MM.1S (cell line): ENCODE results near the gene HMGB1.

Source experiments
- DNase-seq: peaks from one replicate; pipeline ENCODE4 v3.0.0-alpha.2; 2015
- H2AFZ ChIP-seq: fragments of 300-600 bp; sonication (generic); 2 replicates; pipeline ENCODE4 v1.6.0; 2016; ENCODE audit warnings: antibody characterized with exemption, low read length
- H3F3A ChIP-seq: fragments of 300-600 bp; sonication (generic); 2 replicates; pipeline ENCODE4 v1.6.1; 2016; ENCODE audit warnings: mild to moderate bottlenecking, antibody characterized with exemption, low read length, moderate library complexity, mixed read lengths; ENCODE audit not compliant: insufficient read depth
- H3K27ac ChIP-seq: fragments of 300-600 bp; sonication (generic); 2 replicates; pipeline ENCODE4 v1.5.1; 2016; ENCODE audit warnings: mild to moderate bottlenecking, low read length
- H3K27me3 ChIP-seq: fragments of 300-600 bp; sonication (generic); replicated peaks from 2 replicates; pipeline ENCODE4 v1.6.0; 2016; ENCODE audit warnings: low read length; ENCODE audit not compliant: insufficient read depth
- H3K36me3 ChIP-seq: fragments of 300-600 bp; sonication (generic); replicated peaks from 2 replicates; pipeline ENCODE4 v1.6.1; 2016; ENCODE audit warnings: mild to moderate bottlenecking, low read length, mixed read lengths; ENCODE audit not compliant: insufficient read depth
- H3K4me1 ChIP-seq: fragments of 300-600 bp; sonication (generic); 2 replicates; pipeline ENCODE4 v1.6.1; 2016; ENCODE audit warnings: low read length, mixed read lengths
- H3K4me2 ChIP-seq: fragments of 300-600 bp; sonication (generic); 2 replicates; pipeline ENCODE4 v1.6.0; 2016; ENCODE audit warnings: low read depth, low read length
- H3K4me3 ChIP-seq: fragments of 300-600 bp; sonication (generic); 2 replicates; pipeline ENCODE4 v1.5.1; 2016; ENCODE audit warnings: low read length, mixed read lengths
- H3K79me2 ChIP-seq: fragments of 300-600 bp; sonication (generic); 2 replicates; pipeline ENCODE4 v1.6.1; 2016; ENCODE audit warnings: mixed run types, low read length, mixed read lengths
- H3K9ac ChIP-seq: fragments of 300-600 bp; sonication (generic); 2 replicates; pipeline ENCODE4 v1.6.1; 2016; ENCODE audit warnings: low read length, mixed read lengths
- H3K9me2 ChIP-seq: fragments of 300-600 bp; sonication (generic); replicated peaks from 2 replicates; pipeline ENCODE4 v1.6.1; 2016; ENCODE audit warnings: mild to moderate bottlenecking, low read length, mixed read lengths; ENCODE audit not compliant: insufficient read depth
- H3K9me3 ChIP-seq: fragments of 300-600 bp; sonication (generic); replicated peaks from 2 replicates; pipeline ENCODE4 v1.6.1; 2016; ENCODE audit warnings: mild to moderate bottlenecking, low read length, mixed read lengths; ENCODE audit not compliant: insufficient read depth
- H4K20me1 ChIP-seq: fragments of 300-600 bp; sonication (generic); 2 replicates; pipeline ENCODE4 v1.6.1; 2016; ENCODE audit warnings: mild to moderate bottlenecking, low read length, moderate library complexity, mixed read lengths; ENCODE audit not compliant: insufficient read depth
- EZH2 ChIP-seq: fragments of 300-600 bp; sonication (generic); optimal IDR thresholded peaks from 2 replicates; pipeline ENCODE3; 2017; ENCODE audit warnings: low read depth, mild to moderate bottlenecking, antibody characterized with exemption, low read length, mixed read lengths
- EZH2phosphoT487 ChIP-seq: fragments of 300-600 bp; sonication (generic); IDR thresholded peaks from 2 replicates; pipeline ENCODE4 v1.6.1; 2018; ENCODE audit warnings: antibody characterized with exemption, low read length
- TF ChIP-seq, protein P1 (sequence below): fragments of 300-600 bp; sonication (generic); IDR thresholded peaks from 2 replicates; pipeline ENCODE4 v1.5.1; 2016; ENCODE audit warnings: antibody characterized with exemption, low read length, mixed read lengths

Gene HMGB1

DNA sequence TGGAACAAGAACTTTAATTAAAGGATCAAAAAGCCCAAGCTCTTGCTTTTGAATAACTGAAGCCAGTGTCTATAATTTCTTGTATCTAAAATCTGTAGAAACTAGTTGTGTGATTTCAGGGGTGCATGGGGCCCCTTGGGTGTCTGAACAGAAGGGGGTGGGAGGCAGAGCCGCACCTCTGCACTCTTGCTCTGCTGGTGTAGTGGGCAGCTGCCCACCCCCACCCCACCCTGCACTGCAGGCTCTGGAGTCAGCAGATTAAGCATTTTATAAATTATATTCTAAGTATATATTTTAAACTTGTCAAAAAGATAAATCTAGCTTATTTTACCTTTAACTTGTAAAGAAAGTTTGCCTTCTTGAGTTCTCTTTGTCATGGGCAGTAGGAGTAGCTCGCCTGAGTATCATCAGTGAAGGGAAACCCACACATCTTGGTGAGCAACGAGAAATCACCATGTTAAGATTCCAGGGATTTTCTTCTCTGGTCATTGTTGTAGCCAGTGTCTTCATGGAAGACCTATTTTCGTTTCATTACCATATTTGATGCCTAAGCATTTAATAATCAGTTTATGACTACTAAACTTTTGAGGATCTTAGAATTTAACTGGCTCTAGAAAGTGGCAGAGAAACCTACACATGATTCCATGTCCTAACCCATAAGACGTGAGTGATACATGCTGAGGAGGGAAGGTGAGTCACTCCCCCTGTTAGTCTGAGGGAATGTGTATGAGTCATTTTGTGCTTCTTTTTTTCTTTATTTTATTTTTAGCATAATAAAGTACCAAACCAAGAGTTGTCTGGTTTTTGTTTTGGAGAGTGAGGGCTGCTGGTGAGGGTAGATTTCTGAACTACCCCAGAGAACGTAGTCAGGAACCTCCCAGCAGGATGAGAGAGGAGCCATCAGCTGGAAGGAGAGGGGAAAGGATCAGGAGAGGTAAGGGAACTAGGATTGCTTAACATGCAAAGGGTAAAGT lies 35.7 kb downstream of the HMGB1 start:
- no peak for DNase-seq
- TF ChIP-seq EZH2phosphoT487, result no peak
- TF ChIP-seq, protein P1, sequence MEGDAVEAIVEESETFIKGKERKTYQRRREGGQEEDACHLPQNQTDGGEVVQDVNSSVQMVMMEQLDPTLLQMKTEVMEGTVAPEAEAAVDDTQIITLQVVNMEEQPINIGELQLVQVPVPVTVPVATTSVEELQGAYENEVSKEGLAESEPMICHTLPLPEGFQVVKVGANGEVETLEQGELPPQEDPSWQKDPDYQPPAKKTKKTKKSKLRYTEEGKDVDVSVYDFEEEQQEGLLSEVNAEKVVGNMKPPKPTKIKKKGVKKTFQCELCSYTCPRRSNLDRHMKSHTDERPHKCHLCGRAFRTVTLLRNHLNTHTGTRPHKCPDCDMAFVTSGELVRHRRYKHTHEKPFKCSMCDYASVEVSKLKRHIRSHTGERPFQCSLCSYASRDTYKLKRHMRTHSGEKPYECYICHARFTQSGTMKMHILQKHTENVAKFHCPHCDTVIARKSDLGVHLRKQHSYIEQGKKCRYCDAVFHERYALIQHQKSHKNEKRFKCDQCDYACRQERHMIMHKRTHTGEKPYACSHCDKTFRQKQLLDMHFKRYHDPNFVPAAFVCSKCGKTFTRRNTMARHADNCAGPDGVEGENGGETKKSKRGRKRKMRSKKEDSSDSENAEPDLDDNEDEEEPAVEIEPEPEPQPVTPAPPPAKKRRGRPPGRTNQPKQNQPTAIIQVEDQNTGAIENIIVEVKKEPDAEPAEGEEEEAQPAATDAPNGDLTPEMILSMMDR, result no peak
- TF ChIP-seq EZH2, result no peak
- Histone ChIP-seq H3K9me2 (no peaks in the 10 kb centered on the region), H3K4me3 (no peak overlapping the region), H3F3A (peaks cover 11% of the 10 kb centered on the region; the same call in 1 of the 2 replicates), H3K27ac (peak overlapping the region; percentile 42; the same call in 1 of the 2 replicates), H3K4me1 (peaks cover 26% of the 10 kb centered on the region), H2AFZ (no peak overlapping the region), H3K4me2 (peak overlapping the region; percentile 44; the same call in 1 of the 2 replicates), H3K9ac (no peak overlapping the region; the same call in 1 of the 2 replicates), H3K36me3 (no peaks in the 10 kb centered on the region), H4K20me1 (no peaks in the 10 kb centered on the region), H3K9me3 (no peaks in the 10 kb centered on the region), H3K27me3 (no peaks in the 10 kb centered on the region), H3K79me2 (no peaks in the 10 kb centered on the region)

DNA sequence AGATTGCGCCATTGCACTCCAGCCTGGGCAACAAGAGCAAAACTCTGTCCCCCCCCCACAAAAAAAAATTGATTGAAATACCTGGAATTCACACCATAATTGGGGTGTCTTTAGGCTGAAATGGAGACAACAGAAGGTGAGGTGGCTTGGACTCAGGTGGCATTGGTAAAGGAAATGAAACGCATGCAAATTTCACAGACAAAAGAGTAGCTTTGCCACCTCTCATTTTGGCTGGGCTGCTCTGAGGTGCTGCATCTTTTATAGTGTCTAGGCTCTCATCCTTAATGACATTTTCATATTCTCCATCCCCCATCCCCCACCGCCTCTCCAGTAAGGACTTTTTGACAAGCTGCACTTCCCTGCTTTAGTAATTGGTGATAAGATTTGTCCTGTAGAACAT lies 36.5 kb downstream of the HMGB1 start:
- no peak for TF ChIP-seq EZH2
- TF ChIP-seq, protein P1, result no peak
- TF ChIP-seq EZH2phosphoT487, result no peak
- Histone ChIP-seq H3K9me3 (no peaks in the 10 kb centered on the region), H3K9me2 (no peaks in the 10 kb centered on the region), H3K27me3 (no peaks in the 10 kb centered on the region), H2AFZ (no peak overlapping the region), H3K4me1 (peaks cover 26% of the 10 kb centered on the region), H3K27ac (peak overlapping the region; percentile 24; the same call in 1 of the 2 replicates), H3K79me2 (no peaks in the 10 kb centered on the region), H3K4me3 (no peak overlapping the region), H3K36me3 (no peaks in the 10 kb centered on the region), H3K4me2 (peak overlapping the region; percentile 44; the same call in 1 of the 2 replicates), H3F3A (peaks cover 11% of the 10 kb centered on the region; the same call in 1 of the 2 replicates), H3K9ac (no peak overlapping the region), H4K20me1 (no peaks in the 10 kb centered on the region)
- peak; percentile 48 for DNase-seq

GRCh38 chr13:30423891-30424290 lies 41.8 kb downstream of the HMGB1 start:
- Histone ChIP-seq H3K4me3 (no peak overlapping the region), H3K4me2 (no peak overlapping the region), H3K27ac (no peak overlapping the region), H3K9me2 (no peaks in the 10 kb centered on the region), H3K36me3 (no peaks in the 10 kb centered on the region), H3K27me3 (no peaks in the 10 kb centered on the region), H2AFZ (no peak overlapping the region), H3K9ac (no peak overlapping the region), H3K9me3 (no peaks in the 10 kb centered on the region), H4K20me1 (no peaks in the 10 kb centered on the region), H3F3A (no peaks in the 10 kb centered on the region), H3K4me1 (no peaks in the 10 kb centered on the region), H3K79me2 (no peaks in the 10 kb centered on the region)
- no peak for TF ChIP-seq EZH2phosphoT487
- TF ChIP-seq EZH2, result no peak
- TF ChIP-seq, protein P1, result no peak
- DNase-seq, result no peak
